ENCODE measurements around the gene SOWAHB. TPM values are rescaled to one million over a fixed set of nuclear protein-coding genes. Genes with fewer than 3 reads are reported as not detected.

The SOWAHB gene
- total RNA-seq, 1 experiment from 2014 or later = 6.2 TPM

GRCh38 chr4:76931576-76932276 lies 33.8 kb upstream of the SOWAHB start:
- intact Hi-C loops (cut with micrococcal nuclease; ENCODE audit: unreplicated experiment) = no loop called here

GRCh38 chr4:76931087-76931486 lies 33.1 kb upstream of the SOWAHB start:
- H3K27ac ChIP-seq = no peak overlapping the region
- H3K4me1 ChIP-seq (replicated peaks; ENCODE audit: insufficient read depth) = no peaks in the 10 kb centered on the region
- no peaks in the 10 kb centered on the region for H3K36me3 ChIP-seq (ENCODE audit: low read depth)
- H3K9me3 ChIP-seq (ENCODE audit: insufficient read depth, low read depth) = no peaks in the 10 kb centered on the region
- intact Hi-C loops (cut with micrococcal nuclease; ENCODE audit: unreplicated experiment) = no loop called here
- no peaks in the 10 kb centered on the region for H3K79me2 ChIP-seq (ENCODE audit: low read depth)
- H3K4me2 ChIP-seq = no peak overlapping the region
- H3K27me3 ChIP-seq (ENCODE audit: insufficient read depth, low read depth) = no peaks in the 10 kb centered on the region
- no peaks in the 10 kb centered on the region for H3K9me2 ChIP-seq (ENCODE audit: insufficient read depth)
- ChIA-PET POLR2A (ENCODE audit: unreplicated experiment) (no interaction called here), CTCF (no interaction called here)
- H3K4me3 ChIP-seq = no peak overlapping the region
- no TSS peak for BruUV-seq (replicated peaks)
- no peak overlapping the region for H2AFZ ChIP-seq
- TF ChIP-seq CTCF (conservative IDR thresholded peaks at IDR 0.05) (no peak), EZH2 (IDR thresholded peaks at IDR 0.05; ENCODE audit: low read depth) (no peak)
- no peak for DNase-seq
- no peaks in the 10 kb centered on the region for H4K20me1 ChIP-seq (ENCODE audit: insufficient read depth)
- H3F3A ChIP-seq (ENCODE audit: insufficient read depth, low read depth) = no peaks in the 10 kb centered on the region

More at GRCh38 chr4:76931576-76932276, 33.8 kb upstream of the SOWAHB start:
- Histone ChIP-seq H3K27me3 (ENCODE audit: insufficient read depth, low read depth) (no peaks in the 10 kb centered on the region), H3K4me2 (no peak overlapping the region), H3K36me3 (ENCODE audit: low read depth) (no peaks in the 10 kb centered on the region), H3K9me3 (ENCODE audit: insufficient read depth, low read depth) (no peaks in the 10 kb centered on the region), H3K4me1 (replicated peaks; ENCODE audit: insufficient read depth) (no peaks in the 10 kb centered on the region), H3K79me2 (ENCODE audit: low read depth) (no peaks in the 10 kb centered on the region), H2AFZ (no peak overlapping the region), H3K4me3 (no peak overlapping the region), H3K27ac (no peak overlapping the region), H4K20me1 (ENCODE audit: insufficient read depth) (no peaks in the 10 kb centered on the region), H3F3A (ENCODE audit: insufficient read depth, low read depth) (no peaks in the 10 kb centered on the region), H3K9me2 (ENCODE audit: insufficient read depth) (no peaks in the 10 kb centered on the region)
- BruUV-seq (replicated peaks) = no TSS peak
- TF ChIP-seq CTCF (conservative IDR thresholded peaks at IDR 0.05) (no peak), EZH2 (IDR thresholded peaks at IDR 0.05; ENCODE audit: low read depth) (no peak)
- ChIA-PET POLR2A (ENCODE audit: unreplicated experiment) (no interaction called here), CTCF (no interaction called here)
- DNase-seq = no peak

DNA sequence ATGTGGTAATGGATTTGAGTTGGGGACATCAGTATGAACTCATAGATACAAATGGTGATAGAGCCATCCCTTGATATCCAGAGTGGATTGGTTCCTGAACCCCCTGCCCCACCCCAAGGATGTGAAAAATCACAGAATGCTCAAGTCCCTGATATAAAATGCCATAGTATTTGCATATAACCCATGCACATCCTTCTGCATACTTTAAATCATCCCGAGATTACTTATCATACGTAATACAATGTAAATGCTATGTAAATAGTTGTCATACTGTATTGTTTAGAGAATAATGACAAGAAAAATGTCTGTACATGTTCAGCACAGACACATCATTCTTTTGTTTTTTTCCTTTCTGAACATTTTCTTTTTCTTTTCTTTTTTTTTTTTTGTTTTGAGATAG lies 32.7 kb upstream of the SOWAHB start:
- no TSS peak for BruUV-seq (replicated peaks)

More for the DNA sequence above, 32.7 kb upstream of the SOWAHB start:
- no peak for TF ChIP-seq EZH2 (IDR thresholded peaks at IDR 0.05; ENCODE audit: low read depth)
- no peak for TF ChIP-seq CTCF (conservative IDR thresholded peaks at IDR 0.05)
- Histone ChIP-seq H3K9me3 (ENCODE audit: insufficient read depth, low read depth) (no peaks in the 10 kb centered on the region), H3K9me2 (ENCODE audit: insufficient read depth) (no peaks in the 10 kb centered on the region), H3K27me3 (ENCODE audit: insufficient read depth, low read depth) (no peaks in the 10 kb centered on the region), H3K79me2 (ENCODE audit: low read depth) (no peaks in the 10 kb centered on the region), H2AFZ (no peak overlapping the region), H4K20me1 (ENCODE audit: insufficient read depth) (no peaks in the 10 kb centered on the region), H3K36me3 (ENCODE audit: low read depth) (no peaks in the 10 kb centered on the region), H3K27ac (no peak overlapping the region), H3K4me3 (no peak overlapping the region), H3K4me2 (no peak overlapping the region), H3K4me1 (replicated peaks; ENCODE audit: insufficient read depth) (no peaks in the 10 kb centered on the region), H3F3A (ENCODE audit: insufficient read depth, low read depth) (no peaks in the 10 kb centered on the region)
- CTCF ChIA-PET = no interaction called here
- POLR2A ChIA-PET (ENCODE audit: unreplicated experiment) = no interaction called here
- intact Hi-C loops (cut with micrococcal nuclease; ENCODE audit: unreplicated experiment) = no loop called here
- no peak for DNase-seq
